Neuron (in vitro differentiated cells): ENCODE results near the gene HMGCS2.
A peak's percentile ranks its signal among the peaks of the same experiment; 100 is the strongest.

Source experiments
- H2AFZ ChIP-seq: one replicate; pipeline ENCODE4 v1.6.1; 2013; ENCODE audit warnings: low read depth, mild to moderate bottlenecking, inconsistent platforms, low read length, moderate library complexity
- H3K27me3 ChIP-seq: one replicate; pipeline ENCODE4 v1.6.1; 2013; ENCODE audit warnings: low read length; ENCODE audit not compliant: insufficient read depth
- H3K36me3 ChIP-seq: one replicate; pipeline ENCODE4 v1.6.1; 2013; ENCODE audit warnings: low read length; ENCODE audit not compliant: insufficient read depth
- H3K4me1 ChIP-seq: one replicate; pipeline ENCODE4 v1.6.1; 2013; ENCODE audit warnings: low read length; ENCODE audit not compliant: insufficient read depth
- H3K4me3 ChIP-seq: 2 replicates; pipeline ENCODE4 v1.5.1; 2013; ENCODE audit warnings: mild to moderate bottlenecking, low read length, moderate library complexity
- H3K9me3 ChIP-seq: one replicate; pipeline ENCODE4 v1.6.1; 2013; ENCODE audit warnings: low read length

The HMGCS2 gene

DNA sequence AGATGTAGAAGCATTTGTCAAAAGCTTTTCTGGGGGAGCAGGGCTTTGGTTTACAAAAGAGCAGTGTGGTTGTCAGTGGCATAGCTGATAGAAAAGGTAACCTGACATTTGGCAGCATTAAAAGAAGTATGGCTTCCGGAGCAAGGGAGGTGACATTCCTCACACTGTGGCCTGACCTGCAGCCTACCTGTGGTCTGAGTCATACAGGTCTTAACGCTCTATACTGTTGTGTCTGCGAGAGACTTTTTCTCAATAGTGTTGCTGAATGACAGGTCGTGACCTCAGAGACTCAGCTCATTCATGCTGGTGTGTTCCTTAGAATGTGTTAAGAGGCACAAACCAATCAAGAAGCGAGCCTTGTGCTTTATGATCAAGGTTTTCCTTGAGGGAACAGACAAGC is 37.6 kb downstream of the HMGCS2 start:
- Histone ChIP-seq H3K4me3 (no peak overlapping the region), H3K36me3 (peaks cover 78% of the 10 kb centered on the region), H3K27me3 (no peaks in the 10 kb centered on the region), H3K9me3 (peaks cover 2% of the 10 kb centered on the region), H3K4me1 (no peaks in the 10 kb centered on the region), H2AFZ (no peak overlapping the region)

DNA sequence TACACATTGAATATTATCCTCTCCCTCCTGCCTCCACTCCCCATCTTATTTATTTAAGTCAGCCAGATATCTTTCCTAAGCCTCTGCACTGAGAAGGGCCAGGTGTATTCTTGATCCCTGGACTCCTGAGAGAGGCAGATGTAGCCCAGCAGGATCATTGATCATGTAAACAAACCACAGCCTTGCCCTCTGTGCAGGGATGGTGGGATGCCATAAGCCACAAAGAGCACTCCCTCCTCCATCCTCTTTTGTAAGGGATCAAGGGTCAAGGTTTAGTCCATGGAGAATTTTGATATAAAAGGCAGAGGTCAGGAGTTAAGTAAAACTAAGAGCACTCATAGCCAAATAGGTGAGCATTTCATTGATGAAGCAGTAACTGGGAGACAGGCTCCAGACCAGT is 39.7 kb downstream of the HMGCS2 start:
- no peaks in the 10 kb centered on the region for H3K4me1 ChIP-seq
- no peak overlapping the region for H2AFZ ChIP-seq
- H3K4me3 ChIP-seq, result no peak overlapping the region
- H3K27me3 ChIP-seq, result no peaks in the 10 kb centered on the region
- peaks cover 78% of the 10 kb centered on the region for H3K36me3 ChIP-seq
- H3K9me3 ChIP-seq, result peaks cover 2% of the 10 kb centered on the region

DNA sequence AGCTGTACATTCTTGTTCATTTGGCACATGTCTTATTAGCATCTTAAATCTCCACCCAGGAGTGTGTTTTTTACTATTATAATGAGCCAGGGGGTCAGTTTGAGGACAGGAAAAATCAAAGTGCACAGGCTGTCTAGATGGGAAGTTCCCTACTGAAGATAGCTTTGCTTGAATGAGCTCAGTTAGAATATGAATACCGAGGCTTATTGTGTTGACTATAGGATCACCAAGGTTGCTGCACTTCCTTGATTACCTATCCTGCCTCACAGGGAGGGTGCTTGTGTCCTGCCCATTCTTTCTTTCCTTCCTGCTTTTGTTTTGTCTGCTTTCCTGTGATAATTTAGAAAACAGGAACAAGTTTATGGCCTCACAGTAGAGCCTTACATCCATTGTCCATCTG is 40.7 kb downstream of the HMGCS2 start:
- no peaks in the 10 kb centered on the region for H3K4me1 ChIP-seq
- no peaks in the 10 kb centered on the region for H3K27me3 ChIP-seq
- no peak overlapping the region for H2AFZ ChIP-seq
- peaks cover 84% of the 10 kb centered on the region for H3K36me3 ChIP-seq
- H3K4me3 ChIP-seq, result no peak overlapping the region
- peaks cover 2% of the 10 kb centered on the region for H3K9me3 ChIP-seq

DNA sequence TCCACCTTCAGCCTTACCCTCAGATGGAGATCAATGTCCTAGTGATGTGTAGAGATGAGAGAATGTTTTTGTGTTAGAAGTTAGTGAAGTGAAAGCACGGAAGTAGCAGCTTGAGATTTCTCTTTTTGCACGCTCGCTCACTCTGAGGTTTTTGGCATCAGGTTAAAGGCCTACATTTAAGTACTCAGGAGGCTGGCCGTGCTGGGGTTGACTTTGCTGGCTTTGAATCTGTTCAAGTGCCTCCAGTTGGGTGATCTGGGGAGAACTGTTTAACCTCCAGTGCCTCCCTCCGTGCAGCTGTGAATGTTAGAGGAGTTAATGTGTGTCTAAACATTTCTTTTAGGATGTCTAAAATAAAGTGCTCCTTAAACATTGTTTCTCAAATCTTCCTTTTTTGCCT is 43.1 kb downstream of the HMGCS2 start:
- Histone ChIP-seq H3K27me3 (no peaks in the 10 kb centered on the region), H3K9me3 (peaks cover 2% of the 10 kb centered on the region), H3K4me3 (no peak overlapping the region), H2AFZ (no peak overlapping the region), H3K36me3 (peaks cover 88% of the 10 kb centered on the region), H3K4me1 (no peaks in the 10 kb centered on the region)

DNA sequence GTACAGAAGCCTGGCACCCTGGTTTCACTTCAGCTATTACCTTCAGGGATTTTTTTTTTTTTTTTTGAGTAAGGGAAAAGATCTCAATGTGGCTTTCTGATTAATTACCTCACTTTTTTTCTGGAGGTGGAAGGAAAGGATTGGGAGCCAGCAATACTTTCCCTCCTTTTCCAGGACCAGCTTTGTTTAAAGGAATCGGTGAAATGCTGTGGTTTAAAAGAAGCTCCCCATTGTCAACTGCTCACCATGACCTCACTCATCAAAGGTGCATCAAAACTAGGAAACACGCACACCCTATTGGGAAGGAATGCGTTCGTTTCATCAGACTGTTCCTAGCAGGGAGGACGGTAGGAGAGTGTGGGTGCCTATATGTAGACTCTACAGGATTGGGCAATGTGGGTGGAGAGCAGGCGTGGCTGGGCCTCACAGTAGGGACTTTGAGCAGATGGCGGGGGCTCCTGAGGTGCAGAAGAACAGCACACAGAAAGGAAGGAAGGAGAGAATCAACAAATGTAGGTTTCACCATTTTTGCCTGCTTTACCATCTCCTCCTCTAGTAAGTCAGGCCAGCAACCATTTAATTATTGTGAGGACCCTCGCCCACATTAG is 44.0 kb downstream of the HMGCS2 start:
- H3K36me3 ChIP-seq, result peaks cover 87% of the 10 kb centered on the region
- H2AFZ ChIP-seq, result no peak overlapping the region
- H3K27me3 ChIP-seq, result no peaks in the 10 kb centered on the region
- no peaks in the 10 kb centered on the region for H3K4me1 ChIP-seq
- no peak overlapping the region for H3K4me3 ChIP-seq
- H3K9me3 ChIP-seq, result peaks cover 2% of the 10 kb centered on the region

DNA sequence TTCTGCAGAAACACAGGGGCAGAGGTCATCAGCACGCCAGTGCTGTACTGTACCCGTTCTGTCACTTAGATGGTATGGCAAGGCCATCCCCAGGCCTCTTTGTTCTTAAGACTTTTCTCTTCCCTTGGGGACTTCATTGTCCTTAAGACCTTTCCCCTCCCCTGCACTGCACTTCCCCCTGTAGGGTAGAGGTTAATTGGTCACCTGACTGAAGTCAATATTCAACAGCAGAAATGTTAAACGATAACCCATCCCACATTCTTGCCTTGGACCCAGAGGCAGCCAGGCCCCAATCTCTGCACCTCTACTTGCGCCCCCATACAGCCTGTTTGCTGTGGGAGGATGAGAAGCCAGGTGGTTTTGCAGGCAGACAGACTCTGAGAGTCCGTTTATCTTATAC is 46.8 kb downstream of the HMGCS2 start:
- H2AFZ ChIP-seq, result no peak overlapping the region
- H3K4me3 ChIP-seq, result no peak overlapping the region
- H3K9me3 ChIP-seq, result peaks cover 2% of the 10 kb centered on the region
- H3K36me3 ChIP-seq, result peaks cover 65% of the 10 kb centered on the region
- H3K27me3 ChIP-seq, result no peaks in the 10 kb centered on the region
- no peaks in the 10 kb centered on the region for H3K4me1 ChIP-seq

DNA sequence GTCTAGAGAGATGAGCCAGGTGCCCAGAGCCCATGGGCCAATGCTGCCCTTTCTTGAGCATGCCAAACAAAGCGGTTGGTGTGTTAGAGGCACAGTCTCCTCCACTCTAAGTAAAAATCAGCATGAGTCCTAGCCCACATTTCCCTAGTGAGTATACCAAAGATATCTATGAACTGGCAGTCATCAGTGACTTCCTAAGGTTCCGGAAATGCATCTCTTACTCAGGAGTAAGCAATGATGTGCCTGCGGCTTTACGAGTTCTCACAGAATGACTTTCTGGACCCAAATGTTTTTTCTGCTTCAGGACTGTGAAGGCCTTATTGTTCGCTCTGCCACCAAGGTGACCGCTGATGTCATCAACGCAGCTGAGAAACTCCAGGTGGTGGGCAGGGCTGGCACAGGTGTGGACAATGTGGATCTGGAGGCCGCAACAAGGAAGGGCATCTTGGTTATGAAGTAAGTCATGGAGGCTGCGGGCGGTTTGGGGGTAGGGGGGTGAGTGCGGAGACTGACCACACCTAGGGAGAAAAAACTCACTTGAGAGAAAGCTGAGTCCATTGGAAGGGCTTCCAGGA is 47.8 kb downstream of the HMGCS2 start:
- no peak overlapping the region for H2AFZ ChIP-seq
- H3K36me3 ChIP-seq, result peaks cover 56% of the 10 kb centered on the region
- no peaks in the 10 kb centered on the region for H3K27me3 ChIP-seq
- no peaks in the 10 kb centered on the region for H3K4me1 ChIP-seq
- H3K4me3 ChIP-seq, result no peak overlapping the region
- H3K9me3 ChIP-seq, result no peaks in the 10 kb centered on the region

DNA sequence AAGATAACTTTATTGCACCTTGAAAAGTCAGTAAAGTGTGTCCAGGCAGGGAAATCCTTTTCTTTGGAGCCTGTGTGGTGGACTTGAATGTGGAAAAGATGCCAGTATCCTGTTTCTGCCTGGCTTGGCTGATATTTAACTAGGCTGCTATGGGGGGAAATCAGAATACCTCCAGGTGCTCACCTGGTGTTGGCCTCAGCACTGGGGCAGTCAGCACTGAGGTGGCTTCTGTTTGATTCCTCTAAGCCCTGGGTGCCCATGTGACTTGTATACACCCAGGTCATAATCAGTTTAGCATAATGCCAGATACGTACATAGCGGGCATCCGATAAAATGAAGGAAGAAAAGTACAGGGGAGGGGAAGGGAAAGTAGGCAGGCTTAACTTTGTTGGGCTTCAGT is 49.7 kb downstream of the HMGCS2 start:
- no peaks in the 10 kb centered on the region for H3K9me3 ChIP-seq
- peaks cover 8% of the 10 kb centered on the region for H3K4me1 ChIP-seq
- H2AFZ ChIP-seq, result no peak overlapping the region
- H3K4me3 ChIP-seq, result no peak overlapping the region
- H3K36me3 ChIP-seq, result peaks cover 37% of the 10 kb centered on the region
- no peaks in the 10 kb centered on the region for H3K27me3 ChIP-seq

DNA sequence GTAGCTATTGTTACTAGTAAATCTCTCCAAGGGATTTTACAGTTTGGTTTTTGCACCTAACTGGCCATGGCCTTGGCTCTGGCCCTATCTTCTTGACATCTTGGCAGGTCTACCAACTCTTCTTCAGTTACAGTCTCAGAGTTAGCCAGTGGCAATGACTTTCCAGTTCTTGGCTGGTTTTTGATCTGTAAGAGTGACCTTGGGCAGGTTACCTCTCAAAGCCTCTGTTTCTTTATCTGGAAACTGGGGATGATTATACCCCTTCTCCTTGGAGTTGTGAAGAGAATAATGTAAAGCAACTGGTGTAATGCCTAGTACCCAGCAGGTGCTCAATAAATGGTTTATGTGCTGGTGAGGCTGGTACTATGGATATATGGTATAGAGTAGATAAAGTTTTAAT is 50.3 kb downstream of the HMGCS2 start:
- Histone ChIP-seq H2AFZ (no peak overlapping the region), H3K9me3 (no peaks in the 10 kb centered on the region), H3K27me3 (no peaks in the 10 kb centered on the region), H3K4me3 (no peak overlapping the region), H3K4me1 (peaks cover 14% of the 10 kb centered on the region), H3K36me3 (peaks cover 32% of the 10 kb centered on the region)

DNA sequence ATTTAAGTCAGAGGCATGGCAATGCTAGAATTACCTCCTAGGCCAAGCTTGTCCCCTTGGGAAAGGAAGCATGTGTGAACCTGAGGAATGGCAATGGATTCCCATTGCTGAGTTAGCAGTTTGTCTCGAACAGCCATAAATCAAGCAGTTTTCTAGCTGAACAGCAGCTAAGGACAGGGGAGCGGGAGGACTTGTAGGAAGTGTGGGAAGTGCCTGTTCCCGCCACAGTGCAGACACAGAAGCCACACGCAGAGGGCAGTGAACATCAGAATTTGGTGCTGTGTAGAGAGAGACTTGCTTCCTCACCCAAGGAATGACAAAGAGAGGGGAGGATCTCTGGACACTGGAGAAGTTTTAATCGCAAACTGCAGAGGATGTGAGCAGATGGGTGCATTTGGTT is 53.2 kb downstream of the HMGCS2 start:
- H3K36me3 ChIP-seq, result peaks cover 10% of the 10 kb centered on the region
- H3K4me1 ChIP-seq, result peaks cover 21% of the 10 kb centered on the region
- H3K27me3 ChIP-seq, result no peaks in the 10 kb centered on the region
- H3K4me3 ChIP-seq, result no peak overlapping the region
- H2AFZ ChIP-seq, result no peak overlapping the region
- no peaks in the 10 kb centered on the region for H3K9me3 ChIP-seq

DNA sequence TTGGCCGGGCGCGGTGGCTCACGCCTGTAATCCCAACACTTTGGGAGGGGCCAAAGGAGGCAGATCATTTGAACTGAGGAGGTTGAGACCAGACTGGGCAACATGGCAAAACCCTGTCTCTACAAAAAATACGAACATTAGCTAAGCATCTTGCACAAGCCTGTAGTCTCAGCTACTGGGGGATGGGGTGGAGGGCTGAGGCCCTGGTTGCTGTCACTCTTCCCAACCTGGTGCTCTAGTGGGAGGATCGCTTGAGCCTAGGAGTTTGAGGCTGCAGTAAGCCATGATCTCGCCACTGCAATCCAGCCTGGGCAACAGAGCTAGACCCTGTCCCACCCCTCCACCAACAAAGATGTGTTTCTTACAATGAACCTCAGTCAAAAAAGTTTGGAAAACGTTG is 54.1 kb downstream of the HMGCS2 start:
- Histone ChIP-seq H3K36me3 (peaks cover 4% of the 10 kb centered on the region), H3K27me3 (no peaks in the 10 kb centered on the region), H3K4me3 (no peak overlapping the region), H3K9me3 (no peaks in the 10 kb centered on the region), H3K4me1 (peaks cover 21% of the 10 kb centered on the region), H2AFZ (no peak overlapping the region)

DNA sequence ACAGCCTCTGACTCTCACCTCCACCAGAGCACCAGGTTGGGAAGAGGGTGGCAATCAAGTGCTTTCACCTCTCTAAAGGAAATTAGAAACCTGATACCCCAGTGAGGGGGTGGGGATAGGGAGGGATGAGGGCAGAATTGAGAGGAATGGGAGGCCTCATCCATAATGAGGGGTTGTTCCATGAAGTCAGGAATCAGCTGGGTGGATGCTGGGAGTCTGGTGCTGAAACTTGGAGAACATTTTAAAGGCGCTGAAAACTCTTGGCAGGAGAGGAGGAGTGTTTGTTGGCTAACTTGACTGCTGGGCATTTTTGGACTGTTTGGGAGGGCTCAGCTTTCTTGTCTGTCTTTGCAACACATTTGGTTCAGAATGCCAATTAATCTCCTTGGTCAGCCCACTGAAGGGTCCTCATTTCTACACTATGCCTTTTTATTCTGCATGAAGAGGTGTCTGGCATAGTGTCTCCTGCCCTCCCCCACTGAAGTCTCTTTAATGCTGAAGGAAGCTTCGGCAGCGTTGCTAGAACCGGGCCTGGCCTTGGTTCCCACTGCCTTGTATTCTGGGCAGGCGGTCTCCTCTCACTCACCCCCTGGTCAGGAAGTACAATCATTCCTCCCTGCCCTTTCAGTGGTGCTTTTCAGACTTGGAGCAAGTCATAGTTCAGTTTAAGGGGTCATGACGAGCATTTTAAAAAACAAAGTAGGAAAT is 54.8 kb downstream of the HMGCS2 start:
- Histone ChIP-seq H3K36me3 (no peaks in the 10 kb centered on the region), H3K4me3 (peak overlapping the region; percentile 77), H3K4me1 (peaks cover 21% of the 10 kb centered on the region), H3K27me3 (no peaks in the 10 kb centered on the region), H3K9me3 (no peaks in the 10 kb centered on the region), H2AFZ (no peak overlapping the region)

DNA sequence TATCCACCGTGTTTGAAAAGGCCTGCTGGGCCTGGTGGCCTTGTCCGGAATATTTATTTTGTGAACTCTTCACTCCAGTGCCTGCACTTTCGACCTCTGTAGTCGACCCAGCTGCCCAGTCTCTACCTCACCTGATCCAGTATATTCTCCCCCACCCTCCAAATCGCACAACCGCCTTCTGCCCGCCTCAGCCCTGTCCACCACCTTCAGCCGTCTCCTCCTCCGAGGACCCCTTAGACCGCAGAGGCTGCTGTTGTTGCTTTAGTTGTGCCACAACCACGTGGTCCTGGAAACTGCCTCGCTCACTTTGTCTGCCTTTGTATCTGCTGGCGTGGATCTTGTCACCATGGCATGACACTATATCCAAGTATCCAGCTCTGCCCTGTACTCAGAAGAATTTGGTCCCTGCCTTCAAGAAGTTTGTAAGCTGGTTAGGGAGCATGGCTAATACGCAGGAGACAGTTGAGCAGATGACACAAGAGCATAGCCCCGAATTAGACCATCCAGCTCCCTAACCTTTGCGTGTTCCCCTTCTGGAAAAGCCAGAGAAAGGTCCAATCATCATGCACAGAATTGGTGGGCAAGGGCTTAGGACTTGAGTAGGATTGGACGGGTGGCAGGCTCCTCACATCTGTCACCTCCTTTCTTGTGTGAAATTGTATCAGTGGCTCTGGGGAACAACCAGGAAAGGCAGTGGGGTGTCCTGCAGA is 55.5 kb downstream of the HMGCS2 start:
- Histone ChIP-seq H3K36me3 (no peaks in the 10 kb centered on the region), H3K4me1 (peaks cover 21% of the 10 kb centered on the region), H2AFZ (no peak overlapping the region)

More for the DNA sequence above, 55.5 kb downstream of the HMGCS2 start:
- H3K4me3 ChIP-seq, result peak overlapping the region; percentile 77
- H3K27me3 ChIP-seq, result no peaks in the 10 kb centered on the region
- H3K9me3 ChIP-seq, result no peaks in the 10 kb centered on the region
